MCF 10A (cell line): ENCODE data around the gene DPH1. TPM values are rescaled to one million over a fixed set of nuclear protein-coding genes. Genes with fewer than 3 reads are reported as not detected.

ENCODE experiments used
- BruUV-seq: library from RNA; stranded (reverse); fragments of 400-500 nt; replicated peaks from 2 replicates; lab custom pipeline; 2021; lab: Mats Ljungman, UMichigan
- CTCF ChIA-PET: fragments of 300-600 bp; sonication (Branson Sonifier 250); formaldehyde crosslinking; extraction: SDS; loops from one replicate; lab custom pipeline; 2021; ENCODE audit warnings: antibody characterized with exemption, inconsistent platforms; lab: Yijun Ruan, JAX
- POLR2A ChIA-PET: fragments of 300-600, 350-650 bp; sonication (Branson Sonifier 250); formaldehyde crosslinking; extraction: SDS; loops from one replicate; lab custom pipeline; 2020; ENCODE audit warnings: antibody characterized with exemption, inconsistent platforms; lab: Yijun Ruan, JAX
- DNase-seq: peaks from one replicate; pipeline ENCODE4 v3.0.0-alpha.2; 2018; ENCODE audit not compliant: unreplicated experiment
- H3K27ac Mint-ChIP-seq: one replicate; pipeline ENCODE4 v1.8.0; 2022; ENCODE audit warnings: mild to moderate bottlenecking, low read depth, mixed read lengths; ENCODE audit not compliant: unreplicated experiment
- H3K27me3 Mint-ChIP-seq: one replicate; pipeline ENCODE4 v1.8.0; 2022; ENCODE audit warnings: mixed read lengths; ENCODE audit not compliant: insufficient read depth, unreplicated experiment
- H3K36me3 Mint-ChIP-seq: one replicate; pipeline ENCODE4 v1.8.0; 2022; ENCODE audit warnings: mild to moderate bottlenecking, moderate library complexity, mixed read lengths; ENCODE audit not compliant: insufficient read depth, unreplicated experiment
- H3K4me1 Mint-ChIP-seq: one replicate; pipeline ENCODE4 v1.8.0; 2022; ENCODE audit warnings: mixed read lengths; ENCODE audit not compliant: insufficient read depth, unreplicated experiment
- H3K4me3 Mint-ChIP-seq: one replicate; pipeline ENCODE4 v1.8.0; 2022; ENCODE audit warnings: mild to moderate bottlenecking, moderate library complexity, mixed read lengths; ENCODE audit not compliant: unreplicated experiment
- H3K9me3 Mint-ChIP-seq: one replicate; pipeline ENCODE4 v1.8.0; 2022; ENCODE audit warnings: mixed read lengths; ENCODE audit not compliant: unreplicated experiment
- intact Hi-C: fragments of 100-400 bp; cut with micrococcal nuclease; formaldehyde crosslinking; loops from 2 replicates; pipeline ENCODE4 v1.14.1; 2022
- total RNA-seq: library from RNA; stranded (reverse); gene quantifications from 2 replicates; pipeline ENCODE4 v1.2.3, GENCODE V29; 2022
- TF ChIP-seq, protein P1 (sequence below): fragments of 200-600 bp; IDR thresholded peaks from one replicate; pipeline ENCODE4 v1.8.0; 2022; ENCODE audit warnings: antibody characterized with exemption, mild to moderate bottlenecking; ENCODE audit not compliant: unreplicated experiment

The DPH1 gene
- total RNA-seq, 1 experiment from 2014 or later = 45.2 TPM

DNA sequence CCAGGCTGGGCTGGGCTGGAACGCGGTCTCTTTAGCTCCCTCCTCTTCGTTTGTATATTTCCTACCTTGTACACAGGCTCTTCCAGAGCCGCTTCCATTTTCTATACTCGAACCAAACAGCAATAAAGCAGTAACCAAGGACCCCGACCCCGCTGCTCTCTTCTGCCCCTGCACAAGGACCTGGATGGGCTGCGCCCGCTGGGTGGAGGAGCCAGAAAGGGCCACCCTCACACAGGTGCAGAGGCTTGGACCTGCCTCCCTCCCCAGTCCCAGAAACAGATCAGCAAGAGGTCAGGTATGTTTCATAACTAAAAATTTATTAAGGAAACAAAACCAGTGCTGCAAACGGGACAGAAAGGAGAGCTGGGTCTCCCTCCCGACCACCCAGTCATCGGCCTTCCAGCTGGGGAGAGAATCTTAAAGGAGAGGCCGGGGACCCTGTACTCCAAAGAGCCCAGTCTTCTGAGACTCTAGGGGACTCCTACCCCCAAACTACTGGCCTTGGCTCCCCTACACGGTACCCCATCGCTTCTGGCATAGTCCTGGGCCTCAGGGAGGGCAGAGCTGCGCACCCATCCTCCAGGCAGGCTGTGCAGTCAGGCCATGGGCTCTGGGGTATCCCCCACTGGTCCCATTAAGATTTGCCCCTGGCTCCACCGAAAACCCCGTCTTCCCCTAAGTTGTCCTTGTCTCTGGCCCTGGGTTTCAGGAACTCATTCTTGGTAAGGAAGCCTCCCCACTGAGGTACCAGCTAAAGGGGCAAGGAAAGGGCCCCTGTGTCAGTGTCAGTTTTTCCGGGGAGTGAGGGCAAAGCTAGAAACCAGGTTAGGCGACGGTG lies 29.8 kb downstream of the DPH1 start:
- H3K27me3 Mint-ChIP-seq = no peaks in the 10 kb centered on the region
- no peak for DNase-seq
- H3K36me3 Mint-ChIP-seq = no peaks in the 10 kb centered on the region
- ChIA-PET CTCF (interaction anchor here (0.6 to 1.1 kb wide), 5 partner anchors 66 to 451 kb away, joined by 3 to 5 read pairs (median 3); no protein-coding TSS in a partner anchor), POLR2A (no interaction called here)
- H3K4me3 Mint-ChIP-seq = no peak overlapping the region
- no TSS peak for BruUV-seq
- TF ChIP-seq, protein P1, sequence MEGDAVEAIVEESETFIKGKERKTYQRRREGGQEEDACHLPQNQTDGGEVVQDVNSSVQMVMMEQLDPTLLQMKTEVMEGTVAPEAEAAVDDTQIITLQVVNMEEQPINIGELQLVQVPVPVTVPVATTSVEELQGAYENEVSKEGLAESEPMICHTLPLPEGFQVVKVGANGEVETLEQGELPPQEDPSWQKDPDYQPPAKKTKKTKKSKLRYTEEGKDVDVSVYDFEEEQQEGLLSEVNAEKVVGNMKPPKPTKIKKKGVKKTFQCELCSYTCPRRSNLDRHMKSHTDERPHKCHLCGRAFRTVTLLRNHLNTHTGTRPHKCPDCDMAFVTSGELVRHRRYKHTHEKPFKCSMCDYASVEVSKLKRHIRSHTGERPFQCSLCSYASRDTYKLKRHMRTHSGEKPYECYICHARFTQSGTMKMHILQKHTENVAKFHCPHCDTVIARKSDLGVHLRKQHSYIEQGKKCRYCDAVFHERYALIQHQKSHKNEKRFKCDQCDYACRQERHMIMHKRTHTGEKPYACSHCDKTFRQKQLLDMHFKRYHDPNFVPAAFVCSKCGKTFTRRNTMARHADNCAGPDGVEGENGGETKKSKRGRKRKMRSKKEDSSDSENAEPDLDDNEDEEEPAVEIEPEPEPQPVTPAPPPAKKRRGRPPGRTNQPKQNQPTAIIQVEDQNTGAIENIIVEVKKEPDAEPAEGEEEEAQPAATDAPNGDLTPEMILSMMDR = no peak
- H3K9me3 Mint-ChIP-seq = no peaks in the 10 kb centered on the region
- no peak overlapping the region for H3K27ac Mint-ChIP-seq
- H3K4me1 Mint-ChIP-seq = no peaks in the 10 kb centered on the region
- intact Hi-C loops = no loop called here

DNA sequence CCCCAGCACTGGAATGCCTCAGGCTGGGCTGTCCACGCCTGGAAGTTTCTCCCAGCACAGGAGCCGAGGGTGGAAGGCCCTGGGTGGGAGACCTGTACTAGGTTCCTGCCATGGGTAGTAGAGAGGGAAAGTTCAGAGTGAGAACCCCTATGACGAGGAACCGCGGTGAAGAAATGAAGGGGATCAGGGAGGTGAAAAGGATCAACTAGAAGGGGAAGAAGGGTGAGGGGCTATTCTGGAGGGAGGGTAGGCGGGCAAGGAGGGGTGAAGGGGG lies 30.4 kb downstream of the DPH1 start:
- Mint-ChIP-seq H3K4me3 (no peak overlapping the region), H3K36me3 (no peaks in the 10 kb centered on the region), H3K4me1 (no peaks in the 10 kb centered on the region), H3K9me3 (no peaks in the 10 kb centered on the region), H3K27me3 (no peaks in the 10 kb centered on the region), H3K27ac (no peak overlapping the region)
- intact Hi-C loops = no loop called here
- TF ChIP-seq, protein P1 = no peak
- POLR2A ChIA-PET = no interaction called here
- BruUV-seq = no TSS peak
- CTCF ChIA-PET = interaction anchor here (0.6 to 1.1 kb wide), 3 partner anchors 66 to 184 kb away, joined by 3 to 5 read pairs (median 4); no protein-coding TSS in a partner anchor
- no peak for DNase-seq

DNA sequence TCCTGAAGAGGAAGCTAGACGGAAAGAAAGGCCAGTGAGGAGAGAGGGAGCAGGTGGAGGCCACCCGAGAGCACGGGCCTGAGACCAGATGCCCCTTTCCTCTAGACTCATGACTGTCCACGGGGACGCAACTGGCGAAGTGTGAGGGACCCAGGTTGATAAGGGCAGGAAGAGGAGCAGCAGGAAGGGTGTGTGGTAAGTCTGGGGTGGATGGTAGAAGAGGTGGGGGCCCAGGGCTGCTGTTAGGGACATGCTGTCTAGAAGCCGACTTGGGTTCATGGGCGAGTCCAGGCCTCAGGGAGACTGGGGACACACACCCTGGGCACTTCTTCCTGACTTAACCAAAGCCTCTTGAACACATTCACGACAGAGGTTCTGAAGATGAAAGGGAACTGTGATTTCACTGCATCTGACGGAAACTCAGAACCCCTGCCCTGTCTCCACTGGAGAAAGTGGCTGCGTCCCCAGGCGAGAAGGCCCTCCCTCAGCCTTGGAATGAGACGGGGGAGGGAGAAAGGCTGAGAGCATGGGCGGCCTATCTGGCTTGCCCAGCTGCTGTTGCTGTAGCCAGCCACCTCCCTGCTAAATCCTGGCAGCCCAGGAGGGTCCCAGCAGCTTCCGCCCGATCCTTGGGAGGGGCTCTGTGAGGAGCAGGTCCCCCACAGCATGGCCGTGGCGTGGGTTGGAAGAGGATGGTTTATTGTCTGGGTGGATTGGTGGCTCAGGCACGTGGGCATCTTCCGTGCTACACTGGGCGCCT lies 30.9 kb downstream of the DPH1 start:
- POLR2A ChIA-PET = no interaction called here
- H3K4me1 Mint-ChIP-seq = no peaks in the 10 kb centered on the region
- CTCF ChIA-PET = interaction anchor here (0.6 to 1.1 kb wide), 3 partner anchors 65 to 184 kb away, joined by 3 to 5 read pairs (median 4); no protein-coding TSS in a partner anchor
- H3K27me3 Mint-ChIP-seq = no peaks in the 10 kb centered on the region
- no peaks in the 10 kb centered on the region for H3K36me3 Mint-ChIP-seq
- DNase-seq = no peak
- no peaks in the 10 kb centered on the region for H3K9me3 Mint-ChIP-seq
- intact Hi-C loops = no loop called here
- TF ChIP-seq, protein P1 = no peak
- no peak overlapping the region for H3K27ac Mint-ChIP-seq
- no peak overlapping the region for H3K4me3 Mint-ChIP-seq
- BruUV-seq = no TSS peak

DNA sequence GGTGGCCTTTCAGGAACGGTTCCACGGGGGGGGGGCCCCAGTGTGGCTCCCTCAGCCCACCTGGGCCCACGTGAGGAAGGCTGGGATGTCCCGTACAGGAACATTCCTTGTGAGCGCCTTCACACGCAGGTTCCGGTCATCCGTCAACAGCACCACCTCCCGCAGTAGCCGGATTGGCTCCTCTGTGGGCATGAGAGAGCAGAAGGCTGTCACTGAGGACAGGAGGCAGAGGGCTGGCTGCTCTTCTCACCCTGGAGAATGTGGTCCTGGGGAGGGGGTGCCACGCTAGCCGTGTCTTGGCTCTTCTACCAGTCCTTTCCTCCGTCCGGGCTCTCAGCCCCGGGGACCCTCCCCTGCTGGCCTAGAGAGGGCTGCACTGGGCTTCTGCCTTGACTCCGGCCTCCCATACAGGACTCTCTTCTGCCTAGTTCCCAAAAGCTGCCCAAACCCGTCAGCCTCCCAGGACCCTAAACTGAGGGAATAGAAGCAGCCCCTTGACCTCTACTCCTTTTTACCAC lies 31.5 kb downstream of the DPH1 start:
- Mint-ChIP-seq H3K9me3 (no peaks in the 10 kb centered on the region), H3K36me3 (no peaks in the 10 kb centered on the region), H3K4me3 (no peak overlapping the region), H3K4me1 (no peaks in the 10 kb centered on the region), H3K27me3 (no peaks in the 10 kb centered on the region), H3K27ac (no peak overlapping the region)
- ChIA-PET POLR2A (no interaction called here), CTCF (no interaction called here)
- no peak for DNase-seq
- intact Hi-C loops = no loop called here
- no TSS peak for BruUV-seq
- TF ChIP-seq, protein P1 = no peak
